Endodermal cell (in vitro differentiated cells): ENCODE data around the gene GNAQ. TPM values are rescaled to one million over a fixed set of nuclear protein-coding genes. Genes with fewer than 3 reads are reported as not detected.
A peak's percentile ranks its signal among the peaks of the same experiment; 100 is the strongest.

Experiments used
- DNase-seq: peaks from one replicate; pipeline ENCODE4 v3.0.0-alpha.2; 2017
- H3K27ac ChIP-seq: 2 replicates; pipeline ENCODE4 v1.5.1; 2013; ENCODE audit warnings: mild to moderate bottlenecking, low read depth, low read length, moderate library complexity
- H3K27me3 ChIP-seq: 2 replicates; pipeline ENCODE4 v1.6.1; 2013; ENCODE audit warnings: mild to moderate bottlenecking, low read length, moderate library complexity; ENCODE audit not compliant: insufficient read depth, control insufficient read depth, poor library complexity, severe bottlenecking
- H3K36me3 ChIP-seq: 2 replicates; pipeline ENCODE4 v1.7.0; 2013; ENCODE audit warnings: mild to moderate bottlenecking, low read length, moderate library complexity; ENCODE audit not compliant: control insufficient read depth, insufficient read depth
- H3K4me1 ChIP-seq: one replicate; pipeline ENCODE4 v1.7.0; 2013; ENCODE audit warnings: low read length; ENCODE audit not compliant: control insufficient read depth, insufficient read depth
- H3K4me3 ChIP-seq: 2 replicates; pipeline ENCODE4 v1.5.1; 2013; ENCODE audit warnings: mild to moderate bottlenecking, low read length, moderate library complexity
- H3K9ac ChIP-seq: 2 replicates; pipeline ENCODE4 v1.6.1; 2013; ENCODE audit warnings: mild to moderate bottlenecking, low read length, moderate library complexity; ENCODE audit not compliant: poor library complexity, severe bottlenecking; ENCODE audit errors: extremely low read depth
- H3K9me3 ChIP-seq: 2 replicates; pipeline ENCODE4 v1.6.1; 2013; ENCODE audit warnings: mild to moderate bottlenecking, low read length, moderate library complexity; ENCODE audit not compliant: control insufficient read depth
- H3K27ac Mint-ChIP-seq: 2 replicates; pipeline ENCODE4 v1.8.0; 2020; ENCODE audit warnings: mixed read lengths
- H3K27me3 Mint-ChIP-seq: 2 replicates; pipeline ENCODE4 v1.8.0; 2021; ENCODE audit warnings: mild to moderate bottlenecking, mixed read lengths; ENCODE audit not compliant: insufficient read depth
- H3K36me3 Mint-ChIP-seq: 2 replicates; pipeline ENCODE4 v1.8.0; 2020; ENCODE audit warnings: low read depth, mixed read lengths
- H3K4me1 Mint-ChIP-seq: 2 replicates; pipeline ENCODE4 v1.8.0; 2020; ENCODE audit warnings: mixed read lengths
- H3K4me3 Mint-ChIP-seq: 2 replicates; pipeline ENCODE4 v1.8.0; 2020; ENCODE audit warnings: mild to moderate bottlenecking, moderate library complexity, mixed read lengths
- H3K9me3 Mint-ChIP-seq: 2 replicates; pipeline ENCODE4 v1.8.0; 2020; ENCODE audit warnings: mild to moderate bottlenecking, mixed read lengths
- CTCF ChIP-seq: fragments of 200-600 bp; sonication (generic); conservative IDR thresholded peaks from 2 replicates; pipeline ENCODE4 v1.5.0; 2021; ENCODE audit warnings: antibody characterized with exemption, mild to moderate bottlenecking
- WGBS, 2 experiments: methylation state at CpG; one replicate each; pipeline versions ENCODE4 v1.1.5 to v1.1.7; 2013; ENCODE audit warnings: missing lambda C conversion rate in 2 of 2, mixed read lengths in 1 of 2; ENCODE audit not compliant: insufficient coverage in 1 of 2, insufficient read length in 1 of 2; 5-methylcytosine and 5-hydroxymethylcytosine counted together
- total RNA-seq, 2 donors: library from RNA; stranded (reverse); fragmentation: NEBNext Ultra II Directional in 1 of 2; extraction: Animal tissue kit (Norgen Biotek cat#: 25700) in 1 of 2; gene quantifications; 2 replicates in 1 of 2; 3 replicates in 1 of 2; pipeline ENCODE4 v1.2.1, GENCODE V29; 2021

GNAQ gene
- total RNA-seq, 2 donors from 2014 or later: 46.0 to 57.6 TPM

DNA sequence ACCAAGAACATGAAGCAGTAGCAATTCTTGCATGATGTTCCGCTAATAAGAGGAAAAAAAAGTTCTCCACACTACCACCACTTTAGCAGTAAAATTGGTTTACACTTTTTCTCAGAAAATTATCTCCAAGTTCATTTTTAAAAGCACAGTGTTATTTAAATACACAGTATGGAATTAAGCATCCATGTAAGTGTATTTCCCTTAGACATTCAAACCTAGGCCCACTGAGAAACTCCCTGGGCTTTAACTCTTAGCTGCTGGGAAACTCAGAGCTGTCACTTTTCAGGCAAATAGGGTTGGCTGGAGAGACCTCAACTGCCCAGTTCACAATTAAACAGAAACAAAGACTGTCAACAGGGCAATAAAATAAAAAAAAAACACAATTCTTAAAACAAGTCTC, 2.7 kb downstream of the GNAQ start:
- Histone ChIP-seq H3K9ac (peak overlapping the region; percentile 30), H3K27ac (no peak overlapping the region), H3K4me3 (peak overlapping the region; percentile 89), H3K27me3 (no peaks in the 10 kb centered on the region), H3K4me1 (peaks cover 4% of the 10 kb centered on the region), H3K36me3 (no peaks in the 10 kb centered on the region), H3K9me3 (no peaks in the 10 kb centered on the region)
- Mint-ChIP-seq H3K4me1 (peaks cover 36% of the 10 kb centered on the region), H3K4me3 (peak overlapping the region; percentile 93), H3K27me3 (no peaks in the 10 kb centered on the region), H3K36me3 (no peaks in the 10 kb centered on the region), H3K9me3 (no peaks in the 10 kb centered on the region), H3K27ac (no peak overlapping the region)
- DNase-seq: no peak
- no peak for TF ChIP-seq CTCF
- WGBS, 2 experiments: 91% methylated on average over 1 of the region's 1 CpG; no CpG with 5 or more reads in 1 of the 2 experiments

DNA sequence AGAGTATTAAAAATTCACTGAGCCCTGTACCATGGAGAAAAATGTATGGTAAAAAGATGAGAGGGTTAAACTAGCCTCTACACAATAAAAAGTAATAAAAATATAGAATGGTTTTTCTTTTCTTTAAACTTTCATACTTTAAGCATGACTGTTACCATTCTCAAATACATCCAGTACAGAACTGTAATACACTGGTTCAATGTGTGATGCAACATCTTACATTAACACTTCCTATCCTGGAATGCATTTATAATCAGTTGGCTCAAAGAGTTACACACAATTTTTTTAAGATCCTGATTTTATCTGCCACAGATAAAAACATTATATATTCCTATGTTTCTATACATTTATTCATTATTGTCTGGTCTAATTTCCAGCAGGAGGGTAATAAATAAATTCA, 4.7 kb downstream of the GNAQ start:
- Histone ChIP-seq H3K27ac (no peak overlapping the region), H3K9ac (no peak overlapping the region), H3K4me3 (no peak overlapping the region), H3K9me3 (no peaks in the 10 kb centered on the region), H3K36me3 (no peaks in the 10 kb centered on the region), H3K4me1 (peaks cover 4% of the 10 kb centered on the region), H3K27me3 (no peaks in the 10 kb centered on the region)
- Mint-ChIP-seq H3K4me1 (peaks cover 37% of the 10 kb centered on the region), H3K9me3 (no peaks in the 10 kb centered on the region), H3K4me3 (no peak overlapping the region), H3K27me3 (no peaks in the 10 kb centered on the region), H3K36me3 (no peaks in the 10 kb centered on the region), H3K27ac (no peak overlapping the region)
- no peak for DNase-seq
- TF ChIP-seq CTCF: no peak

GRCh38 chr9:78026416-78026815, 5.2 kb downstream of the GNAQ start:
- no peak for TF ChIP-seq CTCF
- no peak overlapping the region for H3K27ac Mint-ChIP-seq
- H3K4me3 Mint-ChIP-seq: no peak overlapping the region
- H3K9me3 Mint-ChIP-seq: no peaks in the 10 kb centered on the region
- no peak overlapping the region for H3K27ac ChIP-seq
- H3K9ac ChIP-seq: no peak overlapping the region
- H3K9me3 ChIP-seq: no peaks in the 10 kb centered on the region
- no peaks in the 10 kb centered on the region for H3K36me3 Mint-ChIP-seq
- peaks cover 43% of the 10 kb centered on the region for H3K4me1 Mint-ChIP-seq
- no peaks in the 10 kb centered on the region for H3K27me3 ChIP-seq
- no peak for DNase-seq
- no peaks in the 10 kb centered on the region for H3K27me3 Mint-ChIP-seq
- no peaks in the 10 kb centered on the region for H3K36me3 ChIP-seq
- H3K4me1 ChIP-seq: peaks cover 4% of the 10 kb centered on the region
- no peak overlapping the region for H3K4me3 ChIP-seq
- WGBS, 2 experiments: 75 to 97% methylated on average over 1 of the region's 1 CpG
